ENCODE measurements around the gene TRIM45.
"Not testable (repeated sequence)": the region's sequence is repeated elsewhere in the genome, so short reads cannot be mapped to it uniquely, and the experiment has no call there.

TRIM45 gene

DNA sequence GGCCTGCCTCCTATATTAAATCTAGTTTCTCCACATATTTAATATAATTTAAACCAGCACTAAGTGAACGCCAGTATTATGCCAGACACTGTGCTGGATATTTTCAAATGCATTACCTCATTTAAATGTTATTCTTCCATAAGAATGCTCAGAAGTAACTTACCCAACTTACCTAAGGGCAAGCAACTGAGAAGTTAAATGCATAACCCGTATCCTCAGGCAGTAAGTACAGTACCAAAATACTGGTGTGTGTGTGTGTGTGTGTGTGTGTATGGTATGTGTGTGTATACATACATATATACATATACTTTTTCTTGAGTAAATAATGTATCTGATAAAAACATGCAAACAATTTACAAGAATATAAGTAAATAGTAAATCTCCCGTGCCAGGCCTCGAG lies 9.0 kb upstream of the TRIM45 start:
- no peak for DNase-seq

DNA sequence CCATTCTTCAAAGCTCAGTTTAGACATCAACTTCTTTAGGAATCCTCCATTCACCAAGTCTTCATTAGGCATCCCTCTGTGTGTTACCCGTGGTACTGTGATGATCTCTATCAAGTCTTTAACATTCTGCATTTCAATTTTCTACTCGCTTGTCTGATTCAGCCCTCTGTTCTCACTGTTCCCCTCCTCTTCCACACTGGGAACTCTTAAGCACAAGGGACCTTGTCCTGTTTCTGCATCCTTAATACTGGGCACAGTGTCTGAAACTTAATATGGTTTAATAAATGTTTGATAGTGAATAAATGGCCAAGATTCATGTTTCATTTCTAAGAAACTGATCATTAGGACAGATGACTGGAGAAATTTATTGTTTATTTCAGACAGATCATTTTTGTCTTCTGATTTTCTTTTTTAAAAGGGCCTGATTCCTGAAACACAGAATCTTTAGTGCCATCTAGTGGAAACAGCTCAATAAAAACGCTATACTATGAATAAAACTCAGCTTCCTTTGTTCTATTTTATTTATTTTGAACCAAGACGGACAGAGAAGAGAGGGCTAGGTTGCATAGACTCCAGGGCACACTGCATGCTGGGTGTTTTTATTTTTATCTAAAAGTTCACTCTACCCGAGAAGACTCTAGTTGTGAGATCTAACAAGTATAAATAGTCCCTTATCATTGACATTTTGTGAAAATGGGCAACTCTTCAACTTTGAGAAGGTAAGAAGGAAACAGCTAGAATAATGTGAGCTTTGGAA lies 7.0 kb upstream of the TRIM45 start:
- DNase-seq = peak; percentile 56

DNA sequence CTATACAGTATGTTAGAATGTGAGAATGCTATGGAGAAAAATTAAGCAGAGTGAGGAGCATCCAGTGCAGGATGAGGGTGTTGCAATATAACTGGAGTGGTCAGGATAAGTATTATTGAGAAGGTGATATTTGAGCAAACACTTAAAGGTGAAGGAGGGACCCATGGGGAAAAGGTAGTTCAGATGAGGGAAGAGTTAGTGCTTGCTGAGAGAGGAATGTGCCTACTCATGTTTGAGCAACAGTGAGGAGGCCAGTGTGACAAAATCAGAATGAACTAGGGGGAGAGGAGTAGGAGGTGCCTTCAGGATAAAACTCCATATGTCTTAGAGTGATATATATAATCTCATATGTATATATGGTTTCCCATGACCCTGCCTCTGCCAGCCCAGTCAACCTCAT lies 6.2 kb upstream of the TRIM45 start:
- DNase-seq = no peak

DNA sequence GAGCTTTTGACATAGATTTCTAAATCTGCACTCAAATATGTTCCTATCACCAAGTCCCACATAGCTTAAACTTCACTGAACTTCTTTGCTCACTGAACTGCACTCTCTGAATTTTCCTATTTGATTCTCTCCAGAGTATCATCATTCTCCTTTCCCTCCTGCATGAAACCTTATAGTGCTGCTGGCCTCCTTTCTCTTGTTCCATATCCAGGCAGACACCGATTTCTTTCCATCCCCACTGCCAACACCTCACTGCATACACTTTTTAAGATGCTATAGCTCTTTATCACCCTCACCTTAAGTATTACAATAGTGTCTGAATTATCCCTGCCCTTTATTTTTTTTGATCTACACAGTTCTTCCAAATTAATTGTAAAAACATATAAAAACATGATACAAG lies 3.1 kb upstream of the TRIM45 start:
- no peak for DNase-seq

DNA sequence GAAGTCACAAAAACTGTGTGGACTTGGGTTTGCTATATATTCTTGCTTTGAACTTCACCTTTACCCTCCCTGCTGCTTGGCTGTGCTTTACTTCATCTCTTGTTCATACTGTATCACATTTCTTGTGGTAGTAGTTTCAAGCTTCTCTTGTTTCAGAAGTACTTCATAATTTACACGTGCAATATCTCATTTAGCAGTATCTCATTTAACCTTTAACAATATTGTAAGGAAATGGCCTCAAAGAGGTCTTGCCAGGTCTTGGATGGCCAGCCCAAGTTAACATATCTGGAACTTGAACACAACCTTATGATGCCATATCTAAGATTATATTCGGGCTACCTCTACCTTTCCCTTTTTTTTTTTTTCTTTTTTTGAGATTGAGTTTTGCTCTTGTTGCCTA lies 1.7 kb upstream of the TRIM45 start:
- DNase-seq = no peak

DNA sequence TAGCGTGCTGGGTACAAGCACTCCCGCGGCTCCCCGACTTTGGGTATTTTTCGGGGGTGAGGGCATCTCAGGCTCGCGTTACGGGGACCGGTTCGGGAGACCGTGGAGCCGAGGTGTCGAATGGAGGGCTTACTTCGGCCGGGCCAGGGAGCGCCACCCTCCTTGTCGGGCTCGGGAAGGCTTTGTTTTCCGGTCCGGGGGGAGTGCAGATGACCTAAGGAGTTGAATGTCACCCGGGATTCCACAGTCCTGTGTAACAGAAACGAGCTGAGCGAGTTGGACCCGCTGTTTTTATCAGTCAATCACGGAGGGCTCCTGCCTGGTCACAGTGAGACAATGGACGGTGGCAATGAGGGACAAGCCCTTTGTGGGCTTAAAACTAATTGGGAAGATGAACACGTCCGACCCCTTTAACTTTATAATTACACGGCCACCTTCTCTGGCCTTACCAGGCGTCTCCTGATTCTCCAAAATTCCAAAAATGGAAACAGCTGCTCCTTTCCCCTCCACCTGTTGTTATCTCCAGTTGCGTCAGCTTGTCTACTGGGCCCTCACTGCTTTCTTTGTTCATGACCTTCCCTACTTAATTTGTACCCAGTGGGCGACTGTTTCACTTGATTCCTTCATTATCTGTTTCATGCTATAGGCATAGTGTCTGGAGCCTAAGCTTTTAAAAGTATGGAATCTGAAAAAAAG lies 929 bp upstream of the TRIM45 start:
- DNase-seq = no peak

DNA sequence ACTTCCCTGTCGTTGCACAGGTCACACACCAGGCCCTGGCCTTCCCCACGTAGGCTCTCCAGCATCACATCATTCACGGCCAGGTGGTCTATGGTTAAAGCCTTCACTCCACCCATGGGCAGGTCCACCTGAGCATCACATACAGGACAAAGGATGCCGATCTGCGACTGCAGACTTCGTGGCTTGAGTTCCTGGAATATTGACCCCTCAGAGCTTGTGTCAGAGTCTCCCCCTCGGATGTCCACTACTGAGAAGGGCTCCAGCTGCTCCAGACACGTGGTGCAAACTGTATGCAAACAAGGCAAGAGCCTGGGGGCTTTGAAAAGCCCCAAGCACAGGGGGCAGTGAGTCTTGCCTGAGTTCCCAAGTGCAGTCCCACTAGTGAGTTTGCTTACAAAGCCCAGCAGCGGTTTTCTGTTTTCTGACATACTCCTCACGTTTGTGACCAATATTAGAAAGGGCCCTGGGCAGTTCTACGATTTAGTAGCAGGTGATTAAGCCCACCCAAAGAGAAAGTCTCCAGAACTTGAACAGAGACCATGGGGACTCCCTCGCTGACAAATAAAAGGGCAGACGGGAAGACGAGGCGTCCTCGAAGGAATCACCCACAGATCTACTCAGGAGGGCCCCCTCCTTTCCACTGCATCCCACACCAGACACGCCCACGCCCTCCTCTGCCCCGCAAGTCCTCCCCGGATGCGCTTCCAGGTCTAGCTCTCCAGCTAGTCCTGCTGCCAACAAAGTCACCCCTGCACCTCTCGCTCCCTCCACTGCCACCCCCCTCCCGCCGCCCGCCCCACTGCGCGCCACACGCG lies 568 bp downstream of the TRIM45 start:
- DNase-seq = no peak

DNA sequence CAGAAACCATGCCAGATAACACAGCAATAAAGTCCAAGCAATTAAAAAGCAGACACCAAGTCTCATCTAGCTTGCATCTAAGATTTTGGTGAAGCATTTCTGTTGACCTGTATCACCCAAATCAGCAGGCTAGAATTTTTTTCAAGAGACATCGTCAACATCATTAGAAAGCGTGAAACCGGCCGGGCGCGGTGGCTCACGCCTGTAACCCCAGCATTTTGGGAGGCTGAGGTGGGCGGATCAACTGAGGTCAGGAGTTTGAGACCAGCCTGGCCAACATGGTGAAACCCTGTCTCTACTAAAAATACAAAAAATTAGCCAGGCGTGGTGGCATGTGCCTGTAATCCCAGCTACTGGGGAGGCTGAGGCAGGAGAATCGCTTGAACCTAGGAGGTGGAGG lies 2.4 kb downstream of the TRIM45 start:
- not testable (repeated sequence) for DNase-seq

DNA sequence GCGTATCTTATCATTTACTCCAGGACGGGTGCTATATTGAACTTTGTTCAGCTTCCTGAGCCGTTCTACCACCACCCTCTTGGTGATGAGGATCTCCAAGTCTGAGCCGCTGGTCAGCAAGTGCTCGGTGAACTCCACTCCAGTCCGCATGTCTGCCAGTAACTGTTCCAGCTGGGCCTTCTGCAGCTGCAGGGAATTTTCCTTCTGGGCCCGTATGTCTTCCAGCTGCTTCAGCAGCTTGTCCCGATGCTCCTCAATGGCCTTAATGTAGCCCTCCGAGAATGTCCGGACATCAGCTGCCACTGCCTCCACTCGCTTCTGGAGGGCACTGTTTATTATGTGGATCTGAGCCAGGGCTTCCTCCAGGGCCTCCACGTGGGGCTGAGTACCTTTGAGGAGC lies 3.4 kb downstream of the TRIM45 start:
- DNase-seq = no peak

DNA sequence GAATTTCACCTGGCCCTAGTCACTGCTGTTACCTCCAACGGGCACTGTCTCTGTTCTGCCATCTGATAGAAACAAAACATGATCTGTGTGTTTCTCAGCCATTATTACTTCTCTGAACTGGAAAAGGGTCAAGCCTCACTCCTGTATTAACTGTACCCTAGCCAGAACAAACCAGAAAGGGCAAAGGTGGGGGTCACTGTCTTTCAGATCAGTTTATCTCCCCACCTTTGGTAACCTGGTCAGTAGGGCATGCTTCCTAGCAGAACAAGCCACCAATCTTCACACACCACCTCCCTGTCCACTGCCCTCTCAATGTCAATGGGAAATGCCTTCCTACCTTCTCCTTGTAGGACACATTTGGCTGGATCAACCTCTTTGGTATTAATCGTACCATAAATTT lies 3.9 kb downstream of the TRIM45 start:
- no peak for DNase-seq

DNA sequence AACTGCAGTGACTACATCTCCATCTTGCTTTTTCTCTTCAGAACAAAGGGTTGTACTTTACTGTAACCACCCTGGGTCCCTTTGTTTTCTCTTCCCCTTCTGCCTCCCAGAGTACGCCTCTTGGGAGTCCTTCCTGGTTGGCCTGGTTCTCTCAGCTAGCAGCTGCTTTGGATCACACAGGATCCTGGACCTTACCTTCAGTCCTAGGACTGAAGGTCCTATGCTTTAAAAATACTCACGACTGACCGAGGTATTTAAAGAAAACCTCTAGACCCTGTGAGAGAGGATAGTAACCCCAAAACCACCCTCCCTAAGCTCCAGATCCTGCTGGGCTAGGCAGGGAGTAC lies 4.8 kb downstream of the TRIM45 start:
- DNase-seq = no peak

DNA sequence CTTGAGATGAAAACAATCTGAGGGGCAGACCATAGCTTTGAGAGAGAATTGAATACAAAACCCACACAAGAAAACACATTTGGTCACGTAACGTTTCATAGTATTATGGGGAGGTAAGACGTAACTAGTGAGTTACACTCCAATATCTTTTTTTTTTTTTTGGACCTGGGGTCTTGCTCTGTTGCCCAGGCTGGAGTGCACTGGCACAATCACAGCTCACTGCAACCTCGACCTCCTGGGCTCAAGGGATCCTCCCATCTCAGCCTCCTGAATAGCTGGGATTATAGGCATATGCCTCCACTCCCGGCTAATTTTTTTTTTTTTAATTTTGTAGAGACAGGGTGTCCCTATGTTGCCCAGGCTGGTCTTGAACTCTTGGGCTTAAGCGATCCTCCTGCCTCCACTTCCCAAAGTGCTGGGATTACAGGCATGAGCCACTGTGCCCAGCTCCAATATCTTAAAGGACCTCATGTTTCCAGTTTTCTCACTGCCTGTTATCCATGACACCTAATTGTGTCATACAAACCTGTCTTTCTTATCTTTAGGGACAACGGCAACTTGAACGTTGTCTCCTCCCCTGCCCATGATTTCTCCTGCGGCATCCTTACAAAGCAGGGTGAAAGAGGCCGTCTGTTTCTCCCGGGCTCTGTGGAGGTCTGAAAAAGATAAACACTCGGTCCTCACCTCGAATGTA lies 5.3 kb downstream of the TRIM45 start:
- DNase-seq = no peak

DNA sequence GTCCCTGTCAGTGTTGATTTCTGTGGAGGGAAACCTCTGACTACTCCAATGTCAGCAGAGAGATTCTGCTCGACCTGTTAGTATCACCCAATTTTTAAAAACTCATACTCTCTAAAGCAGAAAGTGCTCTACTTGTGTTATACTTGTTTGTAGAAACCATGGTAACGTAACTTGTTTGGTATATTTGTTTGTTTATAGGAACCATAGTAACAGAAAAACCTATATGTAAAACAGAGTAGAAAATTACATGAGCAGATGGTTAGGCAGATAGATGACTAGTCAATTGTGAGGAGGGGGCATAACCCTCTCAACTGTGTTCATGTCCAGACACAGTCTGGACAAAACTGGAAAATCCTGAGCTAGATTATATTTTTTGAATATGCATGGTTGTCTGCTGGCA lies 6.7 kb downstream of the TRIM45 start:
- DNase-seq = no peak

DNA sequence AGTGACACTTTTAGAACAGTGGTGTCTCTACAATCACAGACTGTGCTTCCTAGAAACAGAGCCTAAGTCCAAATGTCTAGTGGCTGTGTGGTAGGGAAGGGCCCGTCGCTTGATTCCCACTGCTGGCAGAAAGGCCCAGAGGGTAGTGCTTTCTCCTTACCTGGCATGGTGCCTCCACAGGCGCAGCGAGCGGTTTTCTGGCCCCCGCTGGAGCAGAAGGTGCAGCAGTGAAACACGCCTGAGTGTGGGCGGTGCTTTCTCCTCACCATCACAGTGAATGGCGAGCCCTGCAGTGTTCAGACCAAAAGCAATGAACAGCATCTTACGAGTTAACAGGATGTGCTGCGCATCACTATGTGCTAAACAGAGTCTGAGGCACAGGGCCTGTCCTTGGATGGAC lies 8.3 kb downstream of the TRIM45 start:
- DNase-seq = no peak

DNA sequence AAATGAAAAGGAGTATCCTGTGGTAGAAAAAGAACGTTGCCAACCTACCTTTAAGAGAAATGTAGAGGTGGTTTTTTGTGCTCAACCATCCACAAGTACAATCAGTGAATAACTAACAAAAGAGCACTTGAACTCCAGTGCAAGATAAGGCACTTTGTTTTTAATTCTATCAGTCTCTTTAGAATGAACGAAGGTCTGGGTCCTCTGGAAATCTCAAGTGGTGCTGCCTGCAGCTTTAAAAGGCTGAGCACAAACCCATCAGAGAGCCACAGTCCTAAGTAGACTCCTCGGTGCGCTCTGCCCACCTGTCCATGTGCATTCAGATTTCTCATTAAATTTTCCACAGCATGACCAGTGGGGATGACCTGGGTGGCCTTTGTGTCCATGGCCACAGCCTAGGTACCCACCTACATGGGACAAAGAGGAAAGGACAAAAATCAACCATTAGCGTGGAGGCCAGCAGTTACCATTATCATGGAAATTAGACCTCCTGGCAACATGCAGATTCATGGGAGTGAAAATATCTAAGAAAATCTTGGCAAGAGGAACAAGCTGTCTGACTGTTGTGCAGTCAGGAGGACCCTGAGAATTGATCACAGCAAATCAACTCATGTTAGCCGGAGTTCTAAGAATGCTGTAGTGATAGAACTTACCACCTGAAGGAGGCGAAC lies 9.4 kb downstream of the TRIM45 start:
- DNase-seq = no peak

DNA sequence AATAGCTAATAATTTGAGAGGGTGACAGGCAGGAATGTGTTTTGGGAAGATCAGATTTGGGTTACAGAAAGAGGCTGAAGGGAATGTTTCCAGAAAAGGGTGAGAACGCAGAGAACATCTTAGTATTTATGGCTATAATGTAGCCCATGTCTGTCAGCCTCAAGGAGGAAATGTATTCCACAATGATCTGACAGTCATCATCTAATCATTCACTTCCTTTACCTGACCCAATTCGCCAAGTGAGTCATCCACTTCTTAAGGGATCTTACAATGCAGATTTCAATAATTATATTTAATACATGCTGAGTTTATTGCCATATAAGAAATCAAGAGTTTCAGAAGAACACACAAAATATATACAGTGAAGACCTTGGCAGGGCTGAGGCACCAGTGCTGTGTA lies 10.8 kb downstream of the TRIM45 start:
- peak; percentile 53 for DNase-seq

DNA sequence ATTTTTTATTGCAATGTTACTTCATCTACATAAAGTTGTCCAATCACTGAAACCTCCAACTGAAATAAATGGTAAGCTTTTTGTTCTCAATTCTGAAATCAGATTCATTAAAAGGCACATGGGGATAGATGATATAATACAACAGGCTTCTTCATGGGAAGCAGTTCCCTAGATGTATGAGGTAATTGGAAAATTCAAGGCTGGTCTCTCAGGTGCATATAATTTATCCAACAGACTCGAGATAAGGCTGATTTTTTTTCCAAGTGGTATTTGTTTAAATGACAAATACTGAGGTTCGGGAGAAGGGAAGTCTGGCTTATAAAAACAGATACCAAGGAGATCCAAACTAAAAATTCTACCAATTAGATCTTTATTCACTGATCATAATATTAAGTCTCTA lies 14.2 kb downstream of the TRIM45 start:
- DNase-seq = no peak

DNA sequence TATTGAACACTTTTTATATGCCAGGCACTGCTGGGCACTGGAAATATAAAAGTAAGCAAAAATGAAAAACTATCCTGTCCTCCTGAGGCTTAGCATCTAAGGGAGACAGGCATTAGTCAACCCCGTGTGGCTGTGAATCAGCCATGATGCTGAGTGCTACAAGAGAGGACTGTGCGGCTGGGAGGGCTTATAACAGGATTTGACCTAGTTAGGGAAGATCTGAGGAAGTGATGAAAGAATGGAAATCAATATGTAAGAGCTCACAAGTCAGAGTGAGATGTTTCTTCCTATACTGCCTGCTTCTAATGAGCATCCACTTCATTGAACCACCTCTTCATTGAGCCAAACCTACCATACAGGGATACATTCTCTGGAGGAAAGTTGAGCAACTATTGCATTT lies 15.1 kb downstream of the TRIM45 start:
- DNase-seq = peak; percentile 42

DNA sequence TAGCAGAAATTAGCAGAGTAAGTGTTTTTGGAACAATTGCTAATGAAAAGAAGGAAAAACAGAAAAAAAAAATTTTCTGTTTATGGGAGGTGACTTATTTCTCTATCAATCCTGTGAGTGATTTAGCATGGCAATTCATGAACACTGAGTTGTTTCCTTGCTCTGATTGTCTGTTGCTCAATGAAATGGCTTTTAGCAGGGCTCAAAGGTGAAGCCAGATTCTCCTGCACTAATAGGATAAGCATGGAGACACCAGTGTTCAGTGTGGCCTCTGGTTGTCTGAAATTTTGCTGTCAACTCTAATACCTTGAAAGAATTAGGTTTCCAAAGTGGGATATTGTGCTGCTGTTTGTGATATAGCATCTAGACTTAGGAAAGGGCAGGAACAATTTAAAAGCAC lies 15.8 kb downstream of the TRIM45 start:
- no peak for DNase-seq

DNA sequence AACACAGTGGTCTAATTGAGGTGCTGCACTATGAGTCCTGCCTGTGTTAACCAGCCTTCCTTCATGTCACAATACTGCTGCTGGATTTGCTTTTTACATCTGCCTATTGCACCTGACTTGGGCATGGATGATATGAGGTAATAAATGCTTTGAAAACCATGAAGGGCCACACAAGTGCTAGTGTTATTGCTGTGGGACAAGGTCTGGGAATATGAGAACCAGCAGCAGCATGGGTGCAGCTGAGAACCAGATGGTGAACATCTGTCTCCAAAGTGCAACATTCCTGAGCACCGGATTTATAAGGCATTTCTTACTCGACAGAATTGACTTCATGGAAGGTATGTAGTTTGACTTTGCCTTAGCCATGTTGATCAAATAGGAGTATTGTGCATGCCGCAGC lies 16.6 kb downstream of the TRIM45 start:
- no peak for DNase-seq

DNA sequence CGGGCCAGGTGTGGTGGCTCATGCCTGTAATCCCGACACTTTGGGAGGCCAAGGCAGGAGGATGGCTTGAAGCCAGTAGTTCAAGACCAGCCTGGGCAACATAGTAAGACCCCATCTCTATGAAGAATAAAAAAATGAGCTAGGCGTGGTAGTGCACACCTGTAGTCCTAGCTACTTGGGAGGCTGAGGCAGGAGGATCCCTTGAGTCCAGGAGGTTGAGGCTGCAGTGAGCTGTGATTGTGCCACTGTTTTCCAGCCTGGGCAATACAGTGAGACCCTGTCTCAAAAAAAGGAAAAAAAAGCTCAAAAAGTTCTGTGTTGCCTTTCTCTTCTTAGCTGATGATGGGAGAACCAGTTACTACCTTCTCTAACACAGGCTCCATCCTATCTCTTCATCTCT lies 19.7 kb downstream of the TRIM45 start:
- not testable (repeated sequence) for DNase-seq

DNA sequence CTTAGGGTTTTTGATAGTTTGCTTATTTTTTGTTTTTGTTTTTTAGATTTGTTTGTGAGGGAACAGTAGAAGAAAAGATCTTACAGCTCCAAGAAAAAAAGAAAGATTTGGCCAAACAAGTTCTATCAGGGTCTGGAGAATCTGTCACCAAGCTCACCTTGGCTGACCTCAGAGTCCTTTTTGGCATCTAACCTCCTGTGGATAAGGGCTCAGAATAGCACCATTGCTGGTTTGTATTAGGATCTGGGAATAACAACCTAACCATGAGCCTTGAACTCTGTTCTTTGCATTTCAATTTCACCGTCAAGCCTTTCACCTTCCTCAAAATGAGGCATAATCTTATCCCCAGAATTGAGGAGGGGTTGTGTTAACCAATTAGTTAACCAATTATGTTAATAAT lies 20.2 kb downstream of the TRIM45 start:
- no peak for DNase-seq
